GM21526 (cell line): ENCODE data around the gene RXFP1.

ENCODE experiments used
- ATAC-seq: cut with Tn5 transposase; IDR thresholded peaks from one replicate; pipeline ENCODE4 v1.9.1; 2021; ENCODE audit warnings: moderate library complexity; ENCODE audit not compliant: unreplicated experiment, low FRiP score

Gene RXFP1

GRCh38 chr4:158540125-158540907 is 18.6 kb downstream of the RXFP1 start:
- no peak for ATAC-seq

GRCh38 chr4:158541506-158541905 is 19.8 kb downstream of the RXFP1 start:
- ATAC-seq: no peak

- no peak for ATAC-seq
Measured at GRCh38 chr4:158543191-158543590, 21.5 kb downstream of the RXFP1 start.

GRCh38 chr4:158544141-158544540 is 22.5 kb downstream of the RXFP1 start:
- ATAC-seq: no peak

- ATAC-seq: no peak
Measured at GRCh38 chr4:158553364-158553763, 31.7 kb downstream of the RXFP1 start.

GRCh38 chr4:158560284-158560683 is 38.6 kb downstream of the RXFP1 start:
- ATAC-seq: no peak

GRCh38 chr4:158566860-158567259 is 45.2 kb downstream of the RXFP1 start:
- ATAC-seq: no peak

- no peak for ATAC-seq
Measured at GRCh38 chr4:158571736-158572135, 50.1 kb downstream of the RXFP1 start.

- ATAC-seq: no peak
Measured at GRCh38 chr4:158572608-158573007, 50.9 kb downstream of the RXFP1 start.

- no peak for ATAC-seq
Measured at GRCh38 chr4:158578476-158578875, 56.8 kb downstream of the RXFP1 start.

GRCh38 chr4:158580064-158580463 is 58.4 kb downstream of the RXFP1 start:
- no peak for ATAC-seq

GRCh38 chr4:158581161-158581560 is 59.5 kb downstream of the RXFP1 start:
- no peak for ATAC-seq

GRCh38 chr4:158586881-158587280 is 65.2 kb downstream of the RXFP1 start:
- no peak for ATAC-seq

- ATAC-seq: no peak
Measured at GRCh38 chr4:158588285-158588684, 66.6 kb downstream of the RXFP1 start.

- no peak for ATAC-seq
Measured at GRCh38 chr4:158588777-158589176, 67.1 kb downstream of the RXFP1 start.

GRCh38 chr4:158590306-158590705 is 68.6 kb downstream of the RXFP1 start:
- no peak for ATAC-seq

GRCh38 chr4:158590824-158591223 is 69.1 kb downstream of the RXFP1 start:
- ATAC-seq: no peak

GRCh38 chr4:158597879-158598596 is 76.4 kb downstream of the RXFP1 start:
- no peak for ATAC-seq

- no peak for ATAC-seq
Measured at GRCh38 chr4:158599150-158599549, 77.5 kb downstream of the RXFP1 start.

GRCh38 chr4:158599765-158600498 is 78.2 kb downstream of the RXFP1 start:
- no peak for ATAC-seq

- no peak for ATAC-seq
Measured at GRCh38 chr4:158604369-158604768, 82.7 kb downstream of the RXFP1 start.
